Superior temporal gyrus (tissue), 1 donor: ENCODE data around the gene FOXJ2.
"Not testable (repeated sequence)": the region's sequence is repeated elsewhere in the genome, so short reads cannot be mapped to it uniquely, and the experiment has no call there.

Experiments
- DNase-seq: peaks from one replicate; pipeline ENCODE4 v3.0.0-alpha.2; 2016; ENCODE audit errors: extremely low spot score

FOXJ2 gene

GRCh38 chr12:8030189-8030588 is 2.3 kb upstream of the FOXJ2 start:
- no peak for DNase-seq

GRCh38 chr12:8031017-8031416 is 1.5 kb upstream of the FOXJ2 start:
- not testable (repeated sequence) for DNase-seq

DNA sequence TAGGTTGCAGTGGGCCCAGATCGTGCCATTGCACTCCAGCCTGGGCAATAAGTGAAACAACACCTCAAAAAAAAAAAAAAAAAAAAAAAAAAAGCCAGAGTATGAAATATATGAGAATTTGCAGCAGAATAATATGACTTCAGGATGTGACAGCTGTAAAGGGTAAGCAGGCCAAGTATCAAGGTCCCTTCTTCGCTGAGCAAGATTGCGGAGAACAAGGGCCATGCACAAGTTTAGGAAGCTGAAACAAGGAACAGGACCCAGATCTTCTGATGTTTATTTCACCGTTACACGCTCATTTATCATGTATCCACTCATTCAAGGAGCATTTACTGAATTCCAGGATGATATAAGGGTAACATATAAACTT is 659 bp upstream of the FOXJ2 start:
- DNase-seq, result no peak

DNA sequence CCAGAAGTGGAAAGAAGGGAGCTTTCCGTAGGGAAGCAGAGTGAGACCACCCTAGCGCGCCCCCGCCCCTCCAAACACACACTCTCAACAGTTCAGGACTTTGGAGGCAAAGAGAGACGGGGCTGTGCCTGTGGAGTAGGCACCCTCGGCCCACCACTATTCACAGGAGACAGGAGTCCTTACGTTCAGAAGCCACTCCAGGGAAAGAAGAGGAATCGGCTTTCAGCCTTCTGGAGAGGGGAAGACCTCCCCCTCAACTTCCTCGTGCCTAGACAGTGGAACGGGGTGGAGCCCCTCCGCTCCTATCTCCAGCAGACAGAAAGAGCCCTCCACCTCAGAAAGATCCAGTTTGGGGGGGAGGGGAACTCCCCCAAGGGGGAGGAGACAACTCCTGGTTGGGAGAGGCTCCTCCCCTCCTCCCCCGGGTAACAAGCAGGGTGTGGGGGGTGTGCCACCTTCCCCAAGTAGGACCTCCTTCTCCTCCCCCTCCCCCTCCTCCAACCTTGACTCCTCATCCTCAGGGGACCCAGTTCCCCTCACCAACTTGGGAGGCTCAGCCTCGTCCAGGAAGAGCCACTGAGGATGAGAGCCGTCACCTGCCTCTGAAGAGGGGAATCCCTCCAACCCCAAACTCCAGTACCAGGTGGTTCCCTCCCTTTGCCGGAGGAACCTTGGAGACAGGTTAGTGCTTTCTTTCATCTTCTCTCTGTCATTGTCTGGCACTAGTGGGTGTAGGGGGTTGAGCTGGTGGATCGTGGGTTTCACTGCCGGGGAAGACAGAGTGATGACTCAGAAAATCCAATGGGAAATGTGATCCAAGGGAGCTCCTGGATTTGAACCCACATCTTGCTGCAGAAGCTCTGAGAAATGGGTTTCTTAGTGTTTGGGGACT is 883 bp downstream of the FOXJ2 start:
- DNase-seq, result no peak

DNA sequence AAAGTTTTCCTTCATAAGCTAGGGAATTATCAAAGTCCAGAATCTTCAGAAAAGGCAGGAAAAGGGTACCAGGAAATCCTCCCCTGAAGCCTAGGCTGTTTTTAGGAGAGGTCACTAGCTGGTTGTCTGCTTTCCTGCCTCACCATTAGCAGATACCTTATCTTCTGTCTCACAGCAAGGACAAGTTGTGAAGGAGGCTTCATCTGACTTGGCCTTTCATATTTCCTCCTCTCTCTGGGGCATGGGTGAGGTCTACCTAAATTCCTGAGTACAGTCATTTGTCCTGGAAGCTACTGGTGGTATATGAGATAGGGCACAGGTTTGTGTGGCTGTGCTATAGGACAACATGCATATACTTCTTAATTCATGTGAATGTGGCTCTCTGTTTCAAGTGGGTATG is 2.3 kb downstream of the FOXJ2 start:
- no peak for DNase-seq

- DNase-seq, result no peak
Measured at GRCh38 chr12:8035440-8036010, 3.0 kb downstream of the FOXJ2 start.

DNA sequence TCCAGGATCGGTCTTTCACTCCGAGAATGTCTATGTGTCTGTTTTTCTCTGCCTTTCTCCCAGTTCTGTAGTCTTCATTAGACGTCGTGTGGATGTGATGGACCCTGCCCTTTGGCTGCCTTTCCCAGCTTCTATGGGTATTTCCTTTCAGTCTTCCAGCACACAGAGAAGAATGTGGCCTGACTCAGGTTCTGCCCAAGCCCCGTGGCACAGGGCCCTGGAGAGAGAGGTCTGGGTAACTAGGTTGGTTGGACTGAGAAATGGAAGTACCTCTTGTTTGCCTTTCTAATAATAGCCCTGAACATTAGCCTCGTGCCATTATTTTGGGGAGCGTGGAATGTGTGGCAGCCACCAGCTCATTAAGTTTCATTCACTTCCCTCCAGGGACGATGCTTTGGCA is 3.8 kb downstream of the FOXJ2 start:
- DNase-seq, result no peak

- DNase-seq, result no peak
Measured at GRCh38 chr12:8037046-8037663, 4.6 kb downstream of the FOXJ2 start.

- DNase-seq, result no peak
Measured at GRCh38 chr12:8037947-8038346, 5.4 kb downstream of the FOXJ2 start.

DNA sequence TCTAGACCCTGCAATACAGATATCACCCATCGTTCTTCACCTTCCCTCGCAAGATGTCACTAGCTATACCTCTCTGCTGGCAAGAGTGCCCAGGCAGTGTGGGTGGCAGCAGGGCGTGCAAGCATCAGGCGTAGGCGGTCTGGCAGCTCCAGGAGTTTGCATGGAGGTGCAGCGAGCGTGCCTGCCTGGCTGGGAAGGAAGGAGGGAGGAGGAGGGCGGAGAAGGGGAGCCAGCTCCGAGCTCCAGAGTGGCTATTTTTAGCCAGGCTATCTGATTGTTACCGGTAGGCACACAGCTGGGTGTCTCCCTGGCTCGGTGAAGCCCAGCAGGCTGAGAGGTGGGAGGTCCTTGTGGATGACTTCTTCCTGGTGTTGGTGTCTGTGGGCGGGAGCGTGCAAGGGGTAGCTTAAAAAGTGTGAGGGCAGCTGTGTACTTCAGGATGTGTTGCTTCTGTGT is 6.2 kb downstream of the FOXJ2 start:
- DNase-seq, result peak; percentile 48

DNA sequence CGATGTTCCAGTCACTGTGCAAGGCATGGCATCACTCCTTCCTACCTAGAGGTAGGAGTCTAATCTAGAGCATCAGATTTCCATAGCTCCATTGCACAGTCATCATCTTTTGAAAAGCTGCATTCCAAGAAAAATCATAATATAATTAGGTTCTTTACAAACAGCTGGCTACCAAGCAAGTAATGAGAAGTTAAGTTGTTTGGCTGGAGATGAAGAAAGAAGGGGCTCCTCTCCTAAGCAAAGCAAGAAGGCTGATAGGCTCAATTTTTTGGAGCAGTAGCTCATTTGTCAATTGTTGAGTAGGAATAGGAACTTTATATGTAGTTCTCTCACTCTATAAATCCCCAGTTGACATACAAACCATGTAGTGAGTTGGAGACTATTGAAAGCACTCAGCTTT is 8.3 kb downstream of the FOXJ2 start:
- no peak for DNase-seq

- peak; percentile 88 for DNase-seq
Measured at GRCh38 chr12:8045952-8046944, 13.7 kb downstream of the FOXJ2 start.

- no peak for DNase-seq
Measured at GRCh38 chr12:8047842-8048241, 15.3 kb downstream of the FOXJ2 start.

DNA sequence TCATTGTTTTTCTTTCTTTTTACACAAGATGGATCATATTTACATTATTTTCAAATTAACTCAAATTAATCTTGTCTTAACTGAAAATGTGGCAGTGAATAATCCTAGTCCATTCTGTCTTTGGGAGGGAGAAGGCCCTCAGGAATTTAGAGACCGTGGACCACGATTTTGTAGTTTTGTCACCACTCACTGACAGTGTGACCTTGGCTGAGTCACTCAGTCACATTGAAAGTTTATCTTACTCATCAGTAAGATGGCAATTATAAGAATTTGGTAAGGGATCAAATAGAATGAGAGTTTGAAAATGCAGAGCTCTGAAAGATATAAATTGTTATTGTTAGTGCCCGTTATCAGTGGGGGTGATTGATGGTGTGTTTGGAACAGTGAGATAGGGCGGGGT is 16.4 kb downstream of the FOXJ2 start:
- no peak for DNase-seq

- DNase-seq, result no peak
Measured at GRCh38 chr12:8050600-8051250, 18.2 kb downstream of the FOXJ2 start.

GRCh38 chr12:8052679-8053078 is 20.2 kb downstream of the FOXJ2 start:
- DNase-seq, result no peak

DNA sequence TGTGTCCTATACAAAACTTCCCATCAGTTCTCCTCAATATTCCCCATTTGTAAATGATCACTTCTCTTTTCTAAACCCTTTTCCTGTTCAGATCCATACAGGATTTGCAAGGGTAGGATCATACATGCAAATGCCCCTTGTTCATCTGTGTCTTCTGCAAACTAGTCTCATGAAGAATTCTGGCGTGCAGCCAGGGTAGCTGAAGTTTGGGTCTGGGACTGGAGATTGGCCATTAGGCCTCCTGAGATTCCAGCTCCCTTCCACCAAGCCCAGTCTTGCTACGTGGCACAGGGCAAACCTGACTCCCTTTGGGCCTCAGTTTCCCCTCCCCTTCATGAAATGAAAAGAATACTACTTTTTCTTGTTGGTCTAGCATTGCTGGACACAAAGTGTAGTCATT is 22.3 kb downstream of the FOXJ2 start:
- no peak for DNase-seq

GRCh38 chr12:8057306-8057705 is 24.8 kb downstream of the FOXJ2 start:
- DNase-seq, result no peak

DNA sequence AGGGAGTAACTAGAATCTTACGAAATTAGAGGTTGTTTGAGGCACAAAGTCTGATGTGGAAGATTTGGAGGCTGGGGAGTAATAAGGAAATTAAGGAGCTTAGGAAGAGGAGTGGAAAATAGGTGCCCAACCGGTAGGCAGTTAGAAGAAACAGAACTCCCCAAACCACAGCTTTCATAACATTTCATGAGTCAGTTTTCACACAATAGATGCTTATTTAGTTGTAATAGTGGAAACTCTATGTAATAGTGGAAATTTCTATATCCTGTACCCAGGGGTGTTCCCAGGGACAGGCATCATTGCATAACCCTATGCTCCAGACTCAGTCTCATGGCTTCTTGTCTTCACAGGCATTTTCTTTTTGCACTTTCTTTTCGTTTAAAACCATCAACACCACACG is 25.3 kb downstream of the FOXJ2 start:
- no peak for DNase-seq

DNA sequence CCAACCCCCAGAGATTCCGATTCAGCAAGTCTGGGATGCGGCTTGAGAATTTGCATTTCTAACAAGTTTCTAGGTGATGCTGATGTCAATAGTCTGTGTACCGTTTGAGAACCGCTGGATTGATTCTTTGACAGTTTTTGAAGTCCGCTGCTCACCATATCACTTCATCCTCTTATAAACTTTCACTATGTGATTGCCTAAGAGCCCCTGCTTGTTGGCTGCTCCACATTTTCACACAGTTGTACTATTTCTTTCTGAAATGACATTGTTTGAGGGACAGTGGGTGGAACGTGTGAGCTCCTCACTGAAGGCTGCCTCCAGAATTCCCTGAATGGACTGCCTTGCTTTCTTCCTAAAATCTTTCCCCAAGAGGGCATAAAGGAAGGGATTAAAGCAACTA is 26.0 kb downstream of the FOXJ2 start:
- no peak for DNase-seq

GRCh38 chr12:8064131-8064530 is 31.6 kb downstream of the FOXJ2 start:
- DNase-seq, result no peak
